ENCODE data around the gene SMIM41. TPM values are rescaled to one million over a fixed set of nuclear protein-coding genes. Genes with fewer than 3 reads are reported as not detected.
A peak's percentile ranks its signal among the peaks of the same experiment; 100 is the strongest.

Gene SMIM41
- total RNA-seq, 1 donor = 0.43 TPM

- H3K4me3 ChIP-seq (ENCODE audit: low read depth, low read length) = peak overlapping the region; percentile 6
- peak; percentile 87 for DNase-seq (ENCODE audit: low read depth)
- TF ChIP-seq, protein P1, sequence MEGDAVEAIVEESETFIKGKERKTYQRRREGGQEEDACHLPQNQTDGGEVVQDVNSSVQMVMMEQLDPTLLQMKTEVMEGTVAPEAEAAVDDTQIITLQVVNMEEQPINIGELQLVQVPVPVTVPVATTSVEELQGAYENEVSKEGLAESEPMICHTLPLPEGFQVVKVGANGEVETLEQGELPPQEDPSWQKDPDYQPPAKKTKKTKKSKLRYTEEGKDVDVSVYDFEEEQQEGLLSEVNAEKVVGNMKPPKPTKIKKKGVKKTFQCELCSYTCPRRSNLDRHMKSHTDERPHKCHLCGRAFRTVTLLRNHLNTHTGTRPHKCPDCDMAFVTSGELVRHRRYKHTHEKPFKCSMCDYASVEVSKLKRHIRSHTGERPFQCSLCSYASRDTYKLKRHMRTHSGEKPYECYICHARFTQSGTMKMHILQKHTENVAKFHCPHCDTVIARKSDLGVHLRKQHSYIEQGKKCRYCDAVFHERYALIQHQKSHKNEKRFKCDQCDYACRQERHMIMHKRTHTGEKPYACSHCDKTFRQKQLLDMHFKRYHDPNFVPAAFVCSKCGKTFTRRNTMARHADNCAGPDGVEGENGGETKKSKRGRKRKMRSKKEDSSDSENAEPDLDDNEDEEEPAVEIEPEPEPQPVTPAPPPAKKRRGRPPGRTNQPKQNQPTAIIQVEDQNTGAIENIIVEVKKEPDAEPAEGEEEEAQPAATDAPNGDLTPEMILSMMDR (IDR thresholded peaks at IDR 0.05; ENCODE audit: insufficient read depth, low read depth, low read length) = no peak
Measured at GRCh38 chr12:52082026-52082668, 2.6 kb downstream of the SMIM41 start.

DNA sequence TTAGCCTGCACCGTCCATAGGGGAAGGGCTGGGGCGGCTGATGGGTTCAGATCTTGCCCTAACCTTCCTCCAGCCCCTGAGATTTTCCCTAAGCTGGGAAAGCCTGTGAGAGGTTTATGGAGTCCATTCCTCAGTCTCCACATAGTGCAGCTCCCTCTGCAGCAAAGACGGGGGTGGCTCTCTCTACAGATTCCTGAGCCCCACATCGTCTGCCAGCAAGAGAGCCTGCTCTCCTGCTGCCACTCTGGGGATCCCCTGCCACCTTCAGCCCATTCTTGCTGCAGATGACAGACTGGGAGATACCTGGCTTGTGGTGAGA lies 3.1 kb downstream of the SMIM41 start:
- no peak overlapping the region for H3K4me3 ChIP-seq (ENCODE audit: low read depth, low read length)
- TF ChIP-seq, protein P1 (IDR thresholded peaks at IDR 0.05; ENCODE audit: insufficient read depth, low read depth, low read length) = no peak
- DNase-seq (ENCODE audit: low read depth) = no peak

GRCh38 chr12:52082988-52083637 lies 3.6 kb downstream of the SMIM41 start:
- TF ChIP-seq, protein P1 (IDR thresholded peaks at IDR 0.05; ENCODE audit: insufficient read depth, low read depth, low read length) = peak; percentile 98
- no peak overlapping the region for H3K4me3 ChIP-seq (ENCODE audit: low read depth, low read length)
- DNase-seq (ENCODE audit: low read depth) = peak; percentile 76

DNA sequence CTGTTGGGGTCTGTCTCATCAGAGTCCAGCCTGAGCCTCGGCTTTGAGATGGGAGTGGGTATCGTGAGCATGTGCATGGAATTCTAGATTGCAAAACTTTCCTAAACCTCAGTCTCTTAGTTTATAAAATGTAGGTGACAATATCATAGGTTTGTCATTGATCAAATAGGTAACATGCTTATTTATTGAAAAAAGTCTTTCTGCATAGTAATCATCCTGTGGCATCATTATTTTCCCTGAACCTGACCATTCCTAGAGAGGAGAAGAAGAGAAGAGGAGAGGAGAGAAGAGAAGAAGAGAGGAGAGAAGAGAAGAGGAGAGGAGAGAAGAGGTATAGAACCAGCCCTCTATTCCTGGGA lies 4.1 kb downstream of the SMIM41 start:
- TF ChIP-seq, protein P1 (IDR thresholded peaks at IDR 0.05; ENCODE audit: insufficient read depth, low read depth, low read length) = no peak

DNA sequence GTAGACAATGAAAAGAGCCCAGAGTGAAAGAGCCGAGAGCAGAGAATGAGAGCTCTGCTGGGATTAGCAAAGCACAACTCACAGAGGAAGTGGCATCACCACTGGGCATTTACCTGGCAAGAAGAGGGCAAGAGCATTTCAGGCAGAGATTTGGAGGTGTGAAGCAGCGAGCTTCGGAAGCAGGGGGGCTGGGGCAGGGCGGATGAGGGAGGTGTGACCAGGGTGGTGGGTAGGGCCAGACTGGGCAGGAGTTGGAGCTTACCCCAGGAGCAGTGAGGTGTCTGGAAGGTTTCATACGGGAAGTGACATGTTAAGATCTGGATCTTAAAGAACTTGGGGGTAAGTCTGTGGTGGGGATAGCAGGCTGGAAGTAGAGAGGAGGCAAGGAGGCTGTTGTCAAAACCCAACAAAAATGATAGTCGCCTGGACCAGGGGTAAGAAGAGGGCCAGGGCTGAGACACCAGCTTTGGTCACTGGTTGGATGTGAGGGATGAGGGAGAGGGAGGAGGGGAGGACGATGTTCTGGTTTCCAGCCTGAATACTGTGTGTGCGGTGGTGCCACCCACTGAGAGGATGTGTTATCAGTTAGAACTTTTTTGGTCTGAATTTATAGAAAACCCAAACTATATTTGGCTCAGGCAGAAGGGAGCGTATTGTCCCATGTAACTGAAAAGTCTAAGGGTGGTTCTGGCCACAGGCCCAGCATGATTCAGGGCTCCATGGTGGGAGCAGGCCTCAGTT lies 5.2 kb downstream of the SMIM41 start:
- TF ChIP-seq, protein P1 (IDR thresholded peaks at IDR 0.05; ENCODE audit: insufficient read depth, low read depth, low read length) = no peak
- DNase-seq (ENCODE audit: low read depth) = no peak
- no peak overlapping the region for H3K4me3 ChIP-seq (ENCODE audit: low read depth, low read length)

More for the DNA sequence above, 4.1 kb downstream of the SMIM41 start:
- DNase-seq (ENCODE audit: low read depth) = no peak
- no peak overlapping the region for H3K4me3 ChIP-seq (ENCODE audit: low read depth, low read length)

GRCh38 chr12:52085682-52086180 lies 6.2 kb downstream of the SMIM41 start:
- TF ChIP-seq, protein P1 (IDR thresholded peaks at IDR 0.05; ENCODE audit: insufficient read depth, low read depth, low read length) = no peak
- no peak for DNase-seq (ENCODE audit: low read depth)
- H3K4me3 ChIP-seq (ENCODE audit: low read depth, low read length) = no peak overlapping the region

Measured in fibroblast of villous mesenchyme (primary cell).